ENCODE results near the gene SMARCA2. TPM values are rescaled to one million over a fixed set of nuclear protein-coding genes. Genes with fewer than 3 reads are reported as not detected.

Gene SMARCA2
- total RNA-seq, 4 donors from 2014 or later: 148 to 217 (median 196) TPM

DNA sequence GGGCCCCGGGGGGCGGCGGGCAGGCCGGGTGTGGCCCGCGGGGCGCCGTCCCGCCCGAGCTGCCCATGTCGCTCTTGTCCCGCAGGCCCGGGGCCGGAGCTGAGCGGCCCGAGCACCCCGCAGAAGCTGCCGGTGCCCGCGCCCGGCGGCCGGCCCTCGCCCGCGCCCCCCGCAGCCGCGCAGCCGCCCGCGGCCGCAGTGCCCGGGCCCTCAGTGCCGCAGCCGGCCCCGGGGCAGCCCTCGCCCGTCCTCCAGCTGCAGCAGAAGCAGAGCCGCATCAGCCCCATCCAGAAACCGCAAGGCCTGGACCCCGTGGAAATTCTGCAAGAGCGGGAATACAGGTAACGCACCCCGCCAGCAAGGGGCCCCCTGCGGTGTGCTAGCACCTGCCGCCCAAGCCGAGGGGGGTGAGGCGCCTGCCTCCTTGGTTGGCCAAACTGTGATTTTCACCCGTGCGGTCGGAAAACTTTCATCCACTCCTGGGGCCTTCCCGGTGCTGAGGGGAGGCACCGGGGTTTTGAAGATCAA, 32.1 kb downstream of the SMARCA2 start:
- WGBS, 2 donors: 79% methylated on average over 44 to 52 of the region's 54 CpGs
- no peaks in the 10 kb centered on the region for H3K27me3 ChIP-seq
- no peak for DNase-seq
- H3K4me1 ChIP-seq: peaks cover 13 to 20% of the 10 kb centered on the region in 2 donors
- no peak overlapping the region for H3K27ac ChIP-seq
- H3K9me3 ChIP-seq: no peaks in the 10 kb centered on the region
- intact Hi-C loops (cut with DNase I): no loop called here
- H3K36me3 ChIP-seq: peaks cover 0 to 2% of the 10 kb centered on the region in 2 donors
- no peak overlapping the region for H3K4me3 ChIP-seq (replicated peaks in 1 of 3)
- TF ChIP-seq, protein P1, sequence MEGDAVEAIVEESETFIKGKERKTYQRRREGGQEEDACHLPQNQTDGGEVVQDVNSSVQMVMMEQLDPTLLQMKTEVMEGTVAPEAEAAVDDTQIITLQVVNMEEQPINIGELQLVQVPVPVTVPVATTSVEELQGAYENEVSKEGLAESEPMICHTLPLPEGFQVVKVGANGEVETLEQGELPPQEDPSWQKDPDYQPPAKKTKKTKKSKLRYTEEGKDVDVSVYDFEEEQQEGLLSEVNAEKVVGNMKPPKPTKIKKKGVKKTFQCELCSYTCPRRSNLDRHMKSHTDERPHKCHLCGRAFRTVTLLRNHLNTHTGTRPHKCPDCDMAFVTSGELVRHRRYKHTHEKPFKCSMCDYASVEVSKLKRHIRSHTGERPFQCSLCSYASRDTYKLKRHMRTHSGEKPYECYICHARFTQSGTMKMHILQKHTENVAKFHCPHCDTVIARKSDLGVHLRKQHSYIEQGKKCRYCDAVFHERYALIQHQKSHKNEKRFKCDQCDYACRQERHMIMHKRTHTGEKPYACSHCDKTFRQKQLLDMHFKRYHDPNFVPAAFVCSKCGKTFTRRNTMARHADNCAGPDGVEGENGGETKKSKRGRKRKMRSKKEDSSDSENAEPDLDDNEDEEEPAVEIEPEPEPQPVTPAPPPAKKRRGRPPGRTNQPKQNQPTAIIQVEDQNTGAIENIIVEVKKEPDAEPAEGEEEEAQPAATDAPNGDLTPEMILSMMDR (IDR thresholded peaks at IDR 0.05): no peak
- TF ChIP-seq POLR2A (IDR thresholded peaks at IDR 0.05): no peak

DNA sequence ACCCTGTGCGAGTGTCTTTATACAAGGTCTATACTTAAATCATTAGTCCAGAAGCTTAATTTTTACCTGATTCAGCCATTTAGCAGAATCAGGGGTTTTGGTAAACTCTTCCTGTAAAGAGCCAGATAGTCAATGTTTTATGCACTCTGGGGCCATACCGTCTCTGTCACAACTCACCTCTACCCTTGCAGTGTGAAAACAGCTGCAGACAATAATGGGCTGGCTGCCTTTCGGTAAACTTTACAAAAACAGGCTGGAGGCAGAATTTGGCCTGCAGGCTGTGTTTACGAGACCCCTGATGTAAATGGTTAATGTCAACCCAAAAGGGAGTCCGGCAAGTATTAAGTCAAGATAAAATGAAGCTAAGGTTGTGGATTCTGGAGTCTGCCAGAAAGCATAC, 32.8 kb downstream of the SMARCA2 start:
- intact Hi-C loops (cut with DNase I): no loop called here

DNA sequence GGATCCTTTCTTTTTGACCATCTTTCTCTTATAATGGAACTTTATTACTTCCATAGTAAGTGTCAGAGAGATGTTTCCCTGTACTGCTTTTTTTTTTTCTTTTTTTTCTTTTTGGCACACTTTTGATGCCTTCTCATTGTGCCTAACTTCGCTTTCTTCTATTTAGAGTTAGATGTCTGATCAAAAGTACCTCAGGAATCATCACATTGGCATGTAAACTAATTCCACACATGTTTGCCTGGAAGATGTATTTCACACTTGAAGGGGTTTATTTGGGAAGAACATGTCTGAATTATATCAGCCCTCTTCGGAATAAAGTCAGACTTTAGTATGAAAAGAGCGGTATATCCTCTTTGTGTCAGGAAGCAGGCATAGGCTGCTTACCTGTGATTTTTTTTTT, 35.1 kb downstream of the SMARCA2 start:
- intact Hi-C loops (cut with DNase I): loop anchor here (5.0 kb wide), 1 partner anchor 33 kb away; the partner anchor contains the start of gene SMARCA2
- H3K9me3 ChIP-seq: no peaks in the 10 kb centered on the region
- H3K36me3 ChIP-seq: no peaks in the 10 kb centered on the region
- WGBS, 2 donors: 94 to 97% methylated on average over 3 of the region's 3 CpGs
- H3K27me3 ChIP-seq: no peaks in the 10 kb centered on the region
- H3K27ac ChIP-seq: peak overlapping the region; percentile 58 to 90 (median 68)
- no peak overlapping the region for H3K4me3 ChIP-seq (replicated peaks in 1 of 3)
- no peak for DNase-seq
- no peak for TF ChIP-seq POLR2A (IDR thresholded peaks at IDR 0.05)
- H3K4me1 ChIP-seq: peaks cover 28 to 37% of the 10 kb centered on the region in 2 donors

More for the DNA sequence above, 32.8 kb downstream of the SMARCA2 start:
- Histone ChIP-seq H3K4me3 (replicated peaks in 1 of 3) (no peak overlapping the region), H3K27ac (no peak overlapping the region), H3K36me3 (no peaks in the 10 kb centered on the region), H3K4me1 (peaks cover 17 to 22% of the 10 kb centered on the region in 2 donors), H3K9me3 (no peaks in the 10 kb centered on the region), H3K27me3 (no peaks in the 10 kb centered on the region)
- no peak for TF ChIP-seq POLR2A (IDR thresholded peaks at IDR 0.05)
- TF ChIP-seq, protein P1 (IDR thresholded peaks at IDR 0.05): no peak
- WGBS, 2 donors: 92% methylated on average over 5 of the region's 5 CpGs
- no peak for DNase-seq

DNA sequence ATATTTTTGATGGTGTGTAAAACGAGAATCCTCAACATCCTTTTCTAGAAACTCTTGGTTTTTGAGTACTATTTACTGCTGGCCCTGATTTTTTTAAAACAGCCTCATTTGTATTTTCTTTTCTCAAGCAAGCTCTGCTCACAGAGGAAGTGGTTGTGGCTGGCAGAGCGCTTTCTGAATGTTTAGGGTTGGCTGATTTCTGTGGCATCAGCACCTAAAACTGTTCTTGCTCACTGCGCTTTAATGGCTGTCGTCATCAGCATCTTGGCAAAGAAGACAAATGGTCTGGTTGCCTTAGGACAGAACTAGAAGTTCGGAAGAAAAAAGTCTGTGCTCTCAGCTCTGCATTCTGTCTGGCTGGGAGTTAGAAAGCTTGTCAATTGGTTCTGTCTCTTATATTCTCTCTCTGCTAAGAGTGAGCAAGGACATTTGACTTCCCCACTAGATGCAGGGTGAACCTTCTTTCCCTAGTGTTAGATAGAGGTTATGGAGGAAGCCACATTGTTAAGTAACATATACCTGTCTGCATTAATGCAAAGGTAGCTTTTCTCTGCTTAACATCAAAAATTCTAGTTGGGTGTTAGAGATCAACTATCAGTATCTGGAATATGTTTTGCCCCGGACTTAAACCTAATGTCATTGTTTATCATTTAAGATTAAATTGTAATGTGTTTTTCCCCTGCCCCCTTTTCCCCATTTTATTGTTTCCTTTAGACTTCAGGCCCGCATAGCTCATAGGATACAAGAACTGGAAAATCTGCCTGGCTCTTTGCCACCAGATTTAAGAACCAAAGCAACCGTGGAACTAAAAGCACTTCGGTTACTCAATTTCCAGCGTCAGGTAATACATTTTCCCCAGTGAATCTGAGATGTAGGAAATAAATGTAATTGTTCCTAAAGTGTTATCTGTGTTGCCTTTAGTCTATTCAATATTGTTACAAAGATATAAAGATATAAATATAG, 39.0 kb downstream of the SMARCA2 start:
- intact Hi-C loops (cut with DNase I): loop anchor here (5.0 kb wide), 1 partner anchor 37 kb away; the partner anchor contains the start of gene SMARCA2
- 24 to 29% methylated on average over 10 of the region's 10 CpGs for WGBS, 2 donors
- DNase-seq: peak; percentile 91

DNA sequence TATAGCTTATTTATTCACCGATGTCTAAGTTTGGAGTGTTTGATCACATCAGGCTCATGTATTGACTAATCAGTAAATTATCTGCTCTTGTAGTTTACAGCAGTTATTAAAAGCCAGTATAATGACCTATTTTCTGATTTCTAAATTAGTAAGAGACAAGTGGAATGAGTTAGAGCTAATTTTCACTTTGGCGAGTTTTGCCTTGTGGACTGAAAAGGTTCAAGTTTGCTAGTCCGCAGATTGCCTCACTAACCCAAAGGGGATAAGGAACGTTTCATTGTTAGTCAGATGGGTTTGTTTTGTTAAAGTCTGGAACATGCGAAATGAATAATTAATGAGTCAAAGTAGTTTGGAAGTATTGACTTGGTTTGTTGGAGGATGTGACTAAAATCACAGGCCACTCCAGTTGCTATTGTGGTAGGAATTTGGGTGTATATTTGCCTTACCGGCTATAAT, 40.1 kb downstream of the SMARCA2 start:
- intact Hi-C loops (cut with DNase I): no loop called here
- Histone ChIP-seq H3K27me3 (no peaks in the 10 kb centered on the region), H3K9me3 (no peaks in the 10 kb centered on the region), H3K36me3 (peaks cover 4 to 16% of the 10 kb centered on the region in 2 donors), H3K4me1 (peaks cover 25 to 34% of the 10 kb centered on the region in 2 donors), H3K4me3 (replicated peaks in 1 of 3) (no peak overlapping the region), H3K27ac (peak overlapping the region; percentile 88 to 90 (median 90))
- DNase-seq: no peak
- WGBS, 2 donors: 80 to 91% methylated on average over 6 of the region's 6 CpGs
- TF ChIP-seq, protein P1 (IDR thresholded peaks at IDR 0.05): no peak
- no peak for TF ChIP-seq POLR2A (IDR thresholded peaks at IDR 0.05)

More for the DNA sequence above, 39.0 kb downstream of the SMARCA2 start:
- Histone ChIP-seq H3K27me3 (no peaks in the 10 kb centered on the region), H3K36me3 (peaks cover 4 to 16% of the 10 kb centered on the region in 2 donors), H3K27ac (peak overlapping the region; percentile 88 to 90 (median 90)), H3K4me3 (replicated peaks in 1 of 3) (no peak overlapping the region), H3K9me3 (no peaks in the 10 kb centered on the region), H3K4me1 (peaks cover 34 to 43% of the 10 kb centered on the region in 2 donors)
- peak in 1 of 2 donors; percentile 85 for TF ChIP-seq POLR2A (IDR thresholded peaks at IDR 0.05)
- TF ChIP-seq, protein P1 (IDR thresholded peaks at IDR 0.05): no peak

Data from thyroid gland (tissue), 4 donors.